ENCODE measurements around the gene NFIX. TPM values are rescaled to one million over a fixed set of nuclear protein-coding genes. Genes with fewer than 3 reads are reported as not detected.

Gene NFIX
- total RNA-seq, 1 experiment from 2014 or later: 69.7 TPM

GRCh38 chr19:13016628-13017305 is 21.5 kb downstream of the NFIX start:
- POLR2A ChIA-PET (ENCODE audit: low non-redundant PET): no interaction called here
- TF ChIP-seq EZH2 (IDR thresholded peaks at IDR 0.05; ENCODE audit: borderline replicate concordance, low read depth, low read length, poor library complexity, severe bottlenecking): no peak
- TF ChIP-seq CTCF (conservative IDR thresholded peaks at IDR 0.05; ENCODE audit: low read depth, low read length): no peak
- CTCF ChIA-PET: no interaction called here
- H3K27me3 ChIP-seq (replicated peaks; ENCODE audit: insufficient read depth, low read depth, low read length, poor library complexity): no peaks in the 10 kb centered on the region
- H3K27ac ChIP-seq (ENCODE audit: low read depth, low read length, poor library complexity, severe bottlenecking): peak overlapping the region; percentile 52
- no peaks in the 10 kb centered on the region for H3K36me3 ChIP-seq (ENCODE audit: insufficient read depth, low read length, poor library complexity, severe bottlenecking)
- BruUV-seq (replicated peaks): no TSS peak
- H3K4me1 ChIP-seq (ENCODE audit: insufficient read depth, low read length, poor library complexity, severe bottlenecking): peaks cover 39% of the 10 kb centered on the region
- no peak overlapping the region for H3K4me3 ChIP-seq (ENCODE audit: low read depth, low read length, poor library complexity, severe bottlenecking)
- intact Hi-C loops (cut with micrococcal nuclease; ENCODE audit: unreplicated experiment): no loop called here
- no peak for DNase-seq (ENCODE audit: low spot score)
- H3K9me3 ChIP-seq (ENCODE audit: low read depth, low read length, poor library complexity, severe bottlenecking): no peaks in the 10 kb centered on the region

GRCh38 chr19:13017306-13018034 is 22.2 kb downstream of the NFIX start:
- H3K4me3 ChIP-seq (ENCODE audit: low read depth, low read length, poor library complexity, severe bottlenecking): no peak overlapping the region
- no peaks in the 10 kb centered on the region for H3K36me3 ChIP-seq (ENCODE audit: insufficient read depth, low read length, poor library complexity, severe bottlenecking)
- H3K9me3 ChIP-seq (ENCODE audit: low read depth, low read length, poor library complexity, severe bottlenecking): no peaks in the 10 kb centered on the region
- CTCF ChIA-PET: interaction anchor here (0.6 kb wide), 1 partner anchor 1065 kb away, joined by 6 read pairs; no protein-coding TSS in a partner anchor
- TF ChIP-seq EZH2 (IDR thresholded peaks at IDR 0.05; ENCODE audit: borderline replicate concordance, low read depth, low read length, poor library complexity, severe bottlenecking) (no peak), CTCF (conservative IDR thresholded peaks at IDR 0.05; ENCODE audit: low read depth, low read length) (no peak)
- peak overlapping the region; percentile 58 for H3K27ac ChIP-seq (ENCODE audit: low read depth, low read length, poor library complexity, severe bottlenecking)
- no peaks in the 10 kb centered on the region for H3K27me3 ChIP-seq (replicated peaks; ENCODE audit: insufficient read depth, low read depth, low read length, poor library complexity)
- H3K4me1 ChIP-seq (ENCODE audit: insufficient read depth, low read length, poor library complexity, severe bottlenecking): peaks cover 46% of the 10 kb centered on the region
- POLR2A ChIA-PET (ENCODE audit: low non-redundant PET): no interaction called here
- intact Hi-C loops (cut with micrococcal nuclease; ENCODE audit: unreplicated experiment): no loop called here
- BruUV-seq (replicated peaks): no TSS peak
- DNase-seq (ENCODE audit: low spot score): no peak

- H3K9me3 ChIP-seq (ENCODE audit: low read depth, low read length, poor library complexity, severe bottlenecking): no peaks in the 10 kb centered on the region
- no peak for TF ChIP-seq EZH2 (IDR thresholded peaks at IDR 0.05; ENCODE audit: borderline replicate concordance, low read depth, low read length, poor library complexity, severe bottlenecking)
- no peak for TF ChIP-seq CTCF (conservative IDR thresholded peaks at IDR 0.05; ENCODE audit: low read depth, low read length)
- H3K36me3 ChIP-seq (ENCODE audit: insufficient read depth, low read length, poor library complexity, severe bottlenecking): no peaks in the 10 kb centered on the region
- H3K4me1 ChIP-seq (ENCODE audit: insufficient read depth, low read length, poor library complexity, severe bottlenecking): peaks cover 52% of the 10 kb centered on the region
- H3K27ac ChIP-seq (ENCODE audit: low read depth, low read length, poor library complexity, severe bottlenecking): peak overlapping the region; percentile 58
- H3K27me3 ChIP-seq (replicated peaks; ENCODE audit: insufficient read depth, low read depth, low read length, poor library complexity): no peaks in the 10 kb centered on the region
- ChIA-PET POLR2A (ENCODE audit: low non-redundant PET) (no interaction called here), CTCF (interaction anchor here (0.6 kb wide), 1 partner anchor 1064 kb away, joined by 6 read pairs; no protein-coding TSS in a partner anchor)
- intact Hi-C loops (cut with micrococcal nuclease; ENCODE audit: unreplicated experiment): no loop called here
- DNase-seq (ENCODE audit: low spot score): no peak
- H3K4me3 ChIP-seq (ENCODE audit: low read depth, low read length, poor library complexity, severe bottlenecking): no peak overlapping the region
- BruUV-seq (replicated peaks): no TSS peak
These were observed 23.0 kb downstream of the NFIX start for GRCh38 chr19:13018035-13018914.

Measured in A673 (cell line).